A673 (cell line): Measurements from ENCODE around the gene HACD2. TPM values are rescaled to one million over a fixed set of nuclear protein-coding genes. Genes with fewer than 3 reads are reported as not detected.

Source experiments
- BruUV-seq: library from RNA; stranded (reverse); fragments of 400-500 nt; replicated peaks from 2 replicates; lab custom pipeline; 2021; lab: Mats Ljungman, UMichigan
- CTCF ChIA-PET: fragments of 300-600 bp; sonication (Branson Sonifier 250); formaldehyde crosslinking; loops from one replicate; lab custom pipeline; 2022; ENCODE audit warnings: antibody characterized with exemption; lab: Charles Lee
- POLR2A ChIA-PET: fragments of 300-600 bp; sonication (Branson Sonifier 250); formaldehyde crosslinking; loops from one replicate; lab custom pipeline; 2022; ENCODE audit warnings: antibody characterized with exemption; ENCODE audit not compliant: low non-redundant PET; lab: Charles Lee
- DNase-seq: peaks from one replicate; pipeline ENCODE4 v3.0.0-alpha.2; 2015; ENCODE audit warnings: low spot score
- H3K27ac ChIP-seq: fragments of 200-600 bp; sonication (generic); 2 replicates; pipeline ENCODE4 v1.5.1; 2016; ENCODE audit warnings: mixed run types, low read depth, mild to moderate bottlenecking, mixed read lengths, antibody characterized with exemption, low read length; ENCODE audit not compliant: poor library complexity, severe bottlenecking
- H3K27me3 ChIP-seq: fragments of 200-600 bp; sonication (generic); replicated peaks from 2 replicates; pipeline ENCODE4 v1.6.1; 2017; ENCODE audit warnings: mixed run types, low read depth, mild to moderate bottlenecking, mixed read lengths, antibody characterized with exemption, low read length; ENCODE audit not compliant: insufficient read depth, poor library complexity
- H3K36me3 ChIP-seq: fragments of 200-600 bp; sonication (generic); 2 replicates; pipeline ENCODE4 v1.6.1; 2016; ENCODE audit warnings: mixed run types, mild to moderate bottlenecking, mixed read lengths, antibody characterized with exemption, low read length; ENCODE audit not compliant: insufficient read depth, poor library complexity, severe bottlenecking
- H3K4me1 ChIP-seq: fragments of 200-600 bp; sonication (generic); 2 replicates; pipeline ENCODE4 v1.6.1; 2017; ENCODE audit warnings: mixed run types, mild to moderate bottlenecking, mixed read lengths, antibody characterized with exemption, low read length; ENCODE audit not compliant: insufficient read depth, poor library complexity, severe bottlenecking
- H3K4me3 ChIP-seq: fragments of 200-600 bp; sonication (generic); 2 replicates; pipeline ENCODE4 v1.5.1; 2016; ENCODE audit warnings: low read depth, mixed run types, mild to moderate bottlenecking, mixed read lengths, low read length; ENCODE audit not compliant: poor library complexity, severe bottlenecking
- H3K9me3 ChIP-seq: fragments of 200-600 bp; sonication (generic); 2 replicates; pipeline ENCODE4 v1.6.1; 2016; ENCODE audit warnings: mixed run types, low read depth, mild to moderate bottlenecking, mixed read lengths, antibody characterized with exemption, low read length; ENCODE audit not compliant: poor library complexity, severe bottlenecking
- EZH2 ChIP-seq: fragments of 200-600 bp; sonication (generic); IDR thresholded peaks from 2 replicates; pipeline ENCODE4 v1.6.1; 2017; ENCODE audit warnings: borderline replicate concordance, low read depth, mild to moderate bottlenecking, mixed read lengths, antibody characterized with exemption, low read length; ENCODE audit not compliant: poor library complexity, severe bottlenecking
- intact Hi-C: fragments of 100-400 bp; cut with micrococcal nuclease; formaldehyde crosslinking; loops from one replicate; pipeline ENCODE4 v1.10.0; 2022; ENCODE audit not compliant: unreplicated experiment
- total RNA-seq: library from RNA; stranded (reverse); gene quantifications from 2 replicates; pipeline ENCODE4 v1.2.3, GENCODE V29; 2021
- TF ChIP-seq, protein P1 (sequence below): fragments of 300-800, 200-600 bp; sonication (generic); conservative IDR thresholded peaks from 2 replicates; pipeline ENCODE4 v1.5.1; 2017; ENCODE audit warnings: low read depth, mild to moderate bottlenecking, antibody characterized with exemption, low read length, moderate library complexity, mixed read lengths

The HACD2 gene
- total RNA-seq, 1 experiment from 2014 or later = 49.3 TPM

DNA sequence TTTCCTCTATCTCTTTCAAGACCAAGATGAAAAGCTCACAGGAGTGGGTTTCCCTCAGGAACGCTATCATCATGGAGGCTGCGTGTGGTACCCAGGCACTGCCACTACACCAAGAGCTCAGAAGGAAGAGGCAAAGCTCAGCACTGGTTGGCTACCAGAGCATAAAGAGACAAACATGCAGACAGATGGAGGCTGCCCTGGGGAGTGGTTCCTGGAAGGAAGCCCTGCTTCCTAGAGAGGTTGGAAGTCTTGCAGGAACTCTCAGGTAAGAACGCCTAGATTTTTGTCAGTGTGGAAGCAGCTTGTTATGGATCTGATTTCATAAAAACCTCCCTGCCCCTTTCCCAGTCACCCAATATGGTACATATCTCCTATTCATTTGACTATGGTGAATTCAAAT is 86.1 kb downstream of the HACD2 start:
- H3K4me3 ChIP-seq = no peak overlapping the region
- no peaks in the 10 kb centered on the region for H3K27me3 ChIP-seq
- no peaks in the 10 kb centered on the region for H3K4me1 ChIP-seq
- H3K27ac ChIP-seq = no peak overlapping the region
- H3K36me3 ChIP-seq = peaks cover 6% of the 10 kb centered on the region
- CTCF ChIA-PET = no interaction called here
- POLR2A ChIA-PET = no interaction called here
- BruUV-seq = no TSS peak
- TF ChIP-seq, protein P1, sequence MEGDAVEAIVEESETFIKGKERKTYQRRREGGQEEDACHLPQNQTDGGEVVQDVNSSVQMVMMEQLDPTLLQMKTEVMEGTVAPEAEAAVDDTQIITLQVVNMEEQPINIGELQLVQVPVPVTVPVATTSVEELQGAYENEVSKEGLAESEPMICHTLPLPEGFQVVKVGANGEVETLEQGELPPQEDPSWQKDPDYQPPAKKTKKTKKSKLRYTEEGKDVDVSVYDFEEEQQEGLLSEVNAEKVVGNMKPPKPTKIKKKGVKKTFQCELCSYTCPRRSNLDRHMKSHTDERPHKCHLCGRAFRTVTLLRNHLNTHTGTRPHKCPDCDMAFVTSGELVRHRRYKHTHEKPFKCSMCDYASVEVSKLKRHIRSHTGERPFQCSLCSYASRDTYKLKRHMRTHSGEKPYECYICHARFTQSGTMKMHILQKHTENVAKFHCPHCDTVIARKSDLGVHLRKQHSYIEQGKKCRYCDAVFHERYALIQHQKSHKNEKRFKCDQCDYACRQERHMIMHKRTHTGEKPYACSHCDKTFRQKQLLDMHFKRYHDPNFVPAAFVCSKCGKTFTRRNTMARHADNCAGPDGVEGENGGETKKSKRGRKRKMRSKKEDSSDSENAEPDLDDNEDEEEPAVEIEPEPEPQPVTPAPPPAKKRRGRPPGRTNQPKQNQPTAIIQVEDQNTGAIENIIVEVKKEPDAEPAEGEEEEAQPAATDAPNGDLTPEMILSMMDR = no peak
- no peaks in the 10 kb centered on the region for H3K9me3 ChIP-seq
- no peak for DNase-seq
- intact Hi-C loops = no loop called here

DNA sequence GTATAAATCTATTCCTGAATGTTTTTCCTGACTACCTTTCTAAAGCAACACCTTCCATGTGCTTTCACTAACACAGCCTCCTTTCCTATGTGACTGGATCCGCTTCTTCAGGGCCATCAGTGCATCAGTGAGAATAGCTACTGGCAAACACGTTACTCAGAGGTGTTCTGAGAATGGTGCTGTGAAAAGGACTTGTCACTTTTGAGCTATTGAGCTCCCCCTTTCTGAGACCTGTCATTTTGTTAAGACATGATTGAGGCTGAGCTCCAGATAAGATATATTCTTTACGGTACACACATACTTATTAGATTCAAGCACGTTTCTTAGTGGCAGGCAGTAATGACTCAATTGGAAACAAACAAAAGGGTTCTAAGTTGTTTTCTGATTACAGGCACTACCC is 90.9 kb downstream of the HACD2 start:
- peaks cover 6% of the 10 kb centered on the region for H3K36me3 ChIP-seq
- ChIA-PET CTCF (no interaction called here), POLR2A (no interaction called here)
- H3K4me1 ChIP-seq = no peaks in the 10 kb centered on the region
- intact Hi-C loops = no loop called here
- H3K27me3 ChIP-seq = no peaks in the 10 kb centered on the region
- no peak overlapping the region for H3K4me3 ChIP-seq
- H3K27ac ChIP-seq = no peak overlapping the region
- BruUV-seq = TSS peak; percentile 25
- no peak for TF ChIP-seq EZH2
- TF ChIP-seq, protein P1 = no peak
- H3K9me3 ChIP-seq = no peaks in the 10 kb centered on the region
- DNase-seq = no peak

DNA sequence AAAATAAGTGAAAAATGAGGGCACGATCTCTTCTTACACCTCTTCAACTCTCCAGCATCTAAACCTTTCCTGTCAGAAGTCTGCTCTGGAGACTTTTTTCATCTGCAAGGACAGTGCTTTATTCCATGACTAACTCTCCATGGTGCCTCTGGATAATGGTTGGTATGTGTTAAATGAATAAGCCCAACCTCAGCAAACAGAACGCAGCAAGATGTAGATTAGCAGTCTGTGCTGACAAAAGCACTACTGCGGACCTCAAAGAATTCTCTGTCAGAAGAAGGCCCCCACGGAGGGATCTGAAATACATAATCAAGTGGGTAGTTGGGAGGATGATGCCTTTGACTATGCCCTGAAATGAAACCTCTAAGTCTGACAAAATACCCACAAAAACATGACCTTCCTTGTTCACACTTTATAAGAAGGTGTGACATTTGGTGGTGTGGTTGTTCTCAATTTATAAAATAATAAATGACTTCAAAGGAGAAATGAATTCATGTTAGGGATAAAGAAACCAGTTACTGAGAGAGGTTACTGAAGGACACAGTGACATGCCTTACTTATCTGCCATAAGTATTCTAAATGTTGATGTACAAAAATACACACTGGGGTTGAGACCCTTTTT is 92.8 kb downstream of the HACD2 start:
- H3K4me3 ChIP-seq = no peak overlapping the region
- DNase-seq = no peak
- CTCF ChIA-PET = no interaction called here
- H3K27me3 ChIP-seq = no peaks in the 10 kb centered on the region
- BruUV-seq = no TSS peak
- POLR2A ChIA-PET = no interaction called here
- intact Hi-C loops = no loop called here
- TF ChIP-seq EZH2 = no peak
- TF ChIP-seq, protein P1 = no peak
- H3K27ac ChIP-seq = no peak overlapping the region
- H3K4me1 ChIP-seq = no peaks in the 10 kb centered on the region
- no peaks in the 10 kb centered on the region for H3K36me3 ChIP-seq
- H3K9me3 ChIP-seq = no peaks in the 10 kb centered on the region
